EL (cell line): Measurements from ENCODE around the gene SEPTIN5.
"Not testable (repeated sequence)": the region's sequence is repeated elsewhere in the genome, so short reads cannot be mapped to it uniquely, and the experiment has no call there.

ENCODE experiments used
- DNase-seq: peaks from one replicate; pipeline ENCODE4 v3.0.0-alpha.2; 2016

The SEPTIN5 gene

GRCh38 chr22:19714312-19715187, at the start of gene SEPTIN5:
Gene SEPTIN5 (plus strand): TSS chr22:19714503. CDS start chr22:19714589, 86 bp downstream.
- DNase-seq: no peak

- no peak for DNase-seq
These were observed 49.1 kb upstream of the SEPTIN5 start for GRCh38 chr22:19664951-19665783.

DNA sequence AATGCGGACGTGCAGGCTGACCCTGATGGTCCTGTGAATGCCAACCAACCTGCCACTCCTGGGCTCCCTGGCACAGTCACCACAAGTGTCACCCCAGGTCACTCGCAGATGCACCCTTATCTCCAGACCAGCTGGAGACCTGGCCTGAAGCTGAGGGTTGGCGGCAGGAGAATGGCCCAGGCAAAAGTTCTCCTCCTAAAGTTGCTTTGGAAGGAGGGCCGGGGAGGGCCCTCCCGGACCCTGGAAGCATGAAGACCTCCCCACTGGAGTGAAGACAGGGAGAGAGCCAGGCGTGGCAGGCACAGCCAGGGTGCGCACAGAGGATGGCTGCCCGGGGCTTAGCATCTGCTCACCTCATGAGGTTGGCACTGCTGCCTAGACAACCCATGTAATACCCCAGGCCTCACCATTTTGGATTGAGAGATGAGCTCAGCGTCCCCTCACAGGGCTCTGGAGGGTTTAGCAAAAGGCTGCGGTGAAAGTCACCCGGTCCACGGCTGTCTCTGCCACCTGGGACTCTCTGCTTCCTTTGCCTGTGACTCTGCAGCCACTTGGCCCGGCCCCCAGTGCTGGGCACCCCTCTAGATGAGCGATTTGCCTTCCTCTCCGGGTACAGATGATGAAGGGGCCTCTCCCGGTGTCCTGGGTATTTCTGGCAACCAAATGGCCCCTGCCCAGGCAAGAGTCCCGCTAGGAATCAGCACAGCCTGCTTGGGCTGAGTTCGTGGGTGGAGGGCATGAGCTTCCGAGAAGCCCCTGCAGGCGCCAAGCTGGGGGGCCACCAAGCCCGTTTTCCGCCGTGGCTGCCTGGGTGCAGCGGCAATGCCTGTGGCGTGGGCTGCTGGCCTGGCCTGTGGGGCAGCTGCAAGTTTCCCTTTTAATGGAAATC, 48.3 kb upstream of the SEPTIN5 start:
- DNase-seq: no peak

DNA sequence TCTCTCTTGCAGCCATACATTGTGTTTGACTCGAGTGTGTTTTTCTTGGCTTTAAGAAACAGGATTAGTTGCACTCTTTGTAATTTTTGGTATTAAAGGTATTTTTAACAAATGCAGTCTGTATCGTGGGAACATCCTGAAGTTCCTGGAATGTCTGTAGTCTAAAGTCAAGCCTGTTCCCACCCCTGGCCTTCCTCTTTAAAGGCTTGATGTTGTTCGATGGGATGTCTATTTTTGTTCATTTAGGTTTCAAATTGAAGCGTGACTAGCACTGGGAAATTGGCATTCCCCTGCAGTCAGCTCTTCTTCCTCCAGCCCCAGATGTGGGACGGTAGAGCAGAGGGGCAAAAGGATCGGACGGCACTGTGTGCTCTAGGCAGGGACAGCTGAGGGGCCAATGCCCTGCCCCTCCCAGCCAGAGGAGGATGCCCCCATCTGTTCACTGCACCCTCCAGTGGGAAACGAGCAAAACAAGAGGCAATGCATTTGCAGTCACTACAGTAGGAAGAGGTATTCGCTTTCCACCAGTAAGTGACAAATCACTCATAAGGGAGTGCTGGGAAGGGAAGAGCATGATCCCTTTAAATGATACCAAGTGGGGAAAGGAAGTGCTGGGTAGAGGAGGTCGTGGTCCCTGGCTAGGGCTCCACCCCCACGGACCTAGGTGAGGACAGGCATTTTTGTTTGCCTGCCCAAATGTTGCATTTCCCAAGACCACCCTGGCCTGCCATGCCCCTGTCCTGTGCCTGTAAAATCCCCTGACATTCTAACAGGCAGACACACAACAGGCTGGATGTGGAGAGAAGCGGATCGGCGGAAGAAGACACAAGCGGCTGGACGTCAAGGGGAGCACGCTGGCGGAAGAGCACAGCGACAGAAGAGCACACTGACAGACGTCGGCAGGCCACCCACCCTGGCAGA, 47.4 kb upstream of the SEPTIN5 start:
- peak; percentile 38 for DNase-seq

DNA sequence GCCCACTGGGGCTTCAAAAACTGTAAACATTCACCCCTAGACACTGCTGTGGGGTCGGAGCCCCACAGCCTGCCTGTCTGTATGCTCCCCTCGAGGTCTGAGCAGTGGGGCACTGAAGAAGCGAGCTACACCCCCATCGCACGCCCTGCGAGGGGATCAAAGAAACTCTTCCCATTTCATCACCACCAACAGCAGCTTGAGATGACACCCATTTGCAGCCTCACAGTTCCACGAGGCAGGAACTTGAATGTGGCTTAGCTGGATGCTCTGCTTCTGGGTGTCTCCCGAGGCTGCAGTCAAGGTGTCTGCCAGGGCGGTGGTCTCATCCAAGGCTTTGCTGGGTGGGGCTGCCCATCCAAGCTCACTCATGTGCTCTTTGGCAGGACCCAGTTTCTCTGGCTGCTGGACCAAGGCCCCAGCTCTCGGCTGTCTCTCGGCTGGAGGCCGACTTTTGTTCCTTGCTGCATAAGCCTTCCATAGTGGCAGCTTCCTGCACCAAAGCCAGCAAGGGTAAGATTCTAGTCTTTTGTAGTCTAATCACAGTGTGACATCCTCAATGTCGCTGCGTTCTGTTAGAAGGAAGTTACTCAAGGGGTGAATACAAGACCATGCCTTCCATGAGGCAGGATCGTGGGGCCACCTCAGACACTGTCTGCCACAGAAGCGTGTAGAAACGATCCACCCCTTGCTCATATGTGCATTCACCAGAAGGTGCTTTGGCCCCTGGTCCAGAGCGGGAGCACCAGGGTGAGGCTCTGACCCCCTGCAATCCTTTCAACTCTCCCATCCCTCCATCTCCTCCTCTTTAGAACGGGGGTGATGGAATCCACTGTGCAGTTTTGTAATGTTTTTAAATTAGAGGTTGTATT, 46.2 kb upstream of the SEPTIN5 start:
- DNase-seq: no peak

DNA sequence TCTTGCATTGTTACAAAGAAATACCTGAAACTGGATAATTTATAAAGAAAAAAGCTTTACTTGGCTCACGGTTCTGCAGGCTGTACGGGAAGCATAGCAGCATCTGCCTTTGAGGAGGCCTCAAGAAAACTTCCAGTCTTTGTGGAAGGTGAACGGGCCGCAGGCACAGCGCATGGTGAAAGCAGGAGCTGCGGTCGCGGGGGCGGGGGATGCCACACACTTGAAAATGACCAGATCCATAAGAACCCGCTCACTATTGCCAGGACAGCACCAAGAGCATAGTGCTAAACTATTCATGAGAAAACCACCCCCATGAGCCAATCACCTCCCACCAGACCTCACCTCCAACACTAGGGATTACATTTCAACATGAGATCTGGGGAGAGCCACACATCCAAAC, 45.6 kb upstream of the SEPTIN5 start:
- no peak for DNase-seq

DNA sequence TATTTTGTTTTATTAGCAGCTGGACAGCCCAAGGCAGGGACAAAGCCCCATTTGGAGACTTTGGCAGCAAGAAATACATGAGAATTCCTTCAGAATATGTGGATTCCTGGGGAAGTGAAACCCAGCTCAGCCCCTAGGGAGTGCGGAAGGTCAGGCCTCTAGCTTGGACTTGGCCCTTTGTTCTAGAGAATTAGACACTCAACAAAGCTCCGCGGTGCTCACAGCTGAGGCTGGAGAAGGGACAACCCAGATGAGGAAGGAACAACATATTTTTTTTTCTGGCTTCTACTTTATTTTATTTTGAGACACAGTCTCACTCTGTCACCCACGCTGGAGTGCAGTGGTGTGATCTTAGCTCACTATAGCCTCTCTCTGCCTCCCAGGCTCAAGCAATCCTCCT, 44.7 kb upstream of the SEPTIN5 start:
- DNase-seq: no peak

DNA sequence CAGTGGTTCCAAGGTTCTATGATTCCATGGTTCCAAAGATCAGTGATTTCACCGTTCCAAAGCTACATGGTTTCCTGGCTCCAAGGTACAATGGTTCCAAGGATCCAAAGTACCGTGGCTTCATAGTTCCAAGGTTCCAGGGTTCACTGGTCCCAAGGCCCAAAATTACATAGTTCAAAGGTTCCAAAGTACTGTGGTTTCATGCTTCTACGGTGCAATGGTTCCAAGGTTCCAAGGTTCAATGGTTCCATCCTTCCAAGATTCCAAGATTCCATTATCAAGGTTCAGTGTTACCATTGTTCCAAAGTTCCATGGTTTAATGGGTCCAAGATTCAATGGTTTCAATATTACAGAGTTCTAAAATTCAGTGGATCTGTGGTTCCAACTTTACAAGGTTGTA, 43.0 kb upstream of the SEPTIN5 start:
- DNase-seq: no peak

DNA sequence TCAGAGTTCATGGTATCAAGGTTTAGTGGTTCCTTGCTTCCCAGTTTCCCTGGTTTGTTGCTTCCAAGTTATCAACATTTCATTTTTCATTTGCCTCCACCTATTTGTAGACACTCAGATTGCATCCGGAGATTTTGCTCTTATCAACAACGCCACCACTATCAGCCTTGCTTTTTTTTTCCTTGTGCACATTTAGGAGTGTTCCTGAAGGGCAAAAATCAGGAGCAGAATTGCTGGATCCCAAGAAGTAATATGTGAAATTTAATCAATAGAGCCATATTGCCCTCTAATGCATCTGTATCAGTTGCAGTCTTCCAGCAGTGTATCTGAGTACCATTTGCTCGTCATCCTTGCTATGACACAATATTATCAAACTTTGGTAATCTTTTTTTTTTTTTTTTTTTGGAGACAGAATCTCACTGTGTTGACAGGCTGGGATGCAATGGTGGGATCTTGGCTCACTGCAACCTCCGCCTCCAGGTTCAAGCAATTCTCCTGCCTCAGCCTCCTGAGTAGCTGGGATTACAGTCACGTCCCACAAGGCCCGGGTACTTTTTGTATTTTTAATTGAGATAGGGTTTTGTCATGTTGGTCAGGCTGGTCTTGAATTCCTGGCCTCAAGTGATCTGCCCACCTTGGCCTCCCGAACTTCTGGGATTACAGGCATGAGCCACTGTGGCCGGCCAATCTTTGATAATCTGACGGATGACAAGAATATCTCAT, 42.1 kb upstream of the SEPTIN5 start:
- no peak for DNase-seq

- DNase-seq: no peak
These were observed 40.6 kb upstream of the SEPTIN5 start for GRCh38 chr22:19673660-19674059.

DNA sequence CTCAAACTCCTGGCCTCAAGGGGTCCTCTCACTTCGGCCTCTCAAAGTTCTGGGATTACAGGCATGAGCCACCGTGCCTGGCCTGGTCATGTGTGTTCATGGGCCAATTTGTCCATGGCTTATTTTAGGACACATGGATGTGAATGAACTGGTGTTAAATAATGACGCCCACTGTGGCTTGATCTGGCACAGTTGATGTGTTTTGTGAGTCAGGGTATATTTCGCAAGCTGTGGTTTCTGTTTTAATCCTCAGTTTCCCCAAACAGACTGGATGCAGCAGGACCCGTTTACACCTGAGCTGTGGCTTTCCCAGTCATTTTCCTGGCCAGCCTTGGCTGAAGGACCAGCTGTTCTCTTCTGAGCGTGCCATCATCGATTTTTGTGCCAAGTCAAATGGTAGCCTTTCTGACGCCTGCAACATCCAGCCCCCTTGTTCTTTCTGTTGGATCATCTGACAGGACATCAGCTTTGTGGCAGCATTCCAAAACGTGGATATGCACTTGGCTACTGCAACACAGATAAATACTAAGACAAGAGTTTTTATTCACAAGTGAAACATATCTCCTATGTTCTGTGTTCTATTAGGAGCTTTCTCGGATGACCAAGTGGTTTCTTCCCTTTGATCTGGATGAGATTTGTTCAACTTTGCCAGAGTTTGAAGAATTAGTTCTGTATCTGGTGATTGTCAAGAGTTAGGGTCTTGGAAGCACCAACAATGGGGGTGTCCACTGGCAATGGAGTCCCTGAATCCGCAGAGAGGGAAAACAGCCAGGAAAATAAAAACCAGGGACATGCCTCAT, 40.0 kb upstream of the SEPTIN5 start:
- no peak for DNase-seq

- DNase-seq: no peak
These were observed 39.4 kb upstream of the SEPTIN5 start for GRCh38 chr22:19674929-19675253.

DNA sequence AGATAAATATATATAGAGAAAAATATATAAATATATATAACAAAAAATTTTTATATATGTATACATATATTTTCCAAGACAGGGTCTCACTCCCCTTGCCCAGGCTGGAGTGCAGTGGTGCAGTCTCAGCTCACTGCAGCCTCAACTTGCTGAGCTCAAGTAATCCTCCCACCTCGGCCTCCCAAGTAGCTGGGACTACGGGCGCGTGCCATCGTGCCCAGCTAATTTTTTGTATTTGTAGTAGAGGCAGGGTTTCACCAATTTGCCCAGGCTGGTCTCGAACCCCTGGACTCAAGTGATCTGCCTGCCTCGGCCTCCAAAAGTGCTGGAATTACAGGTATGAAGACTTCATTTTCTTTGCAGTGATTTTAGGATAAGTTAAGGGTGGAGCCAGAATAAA, 38.9 kb upstream of the SEPTIN5 start:
- DNase-seq: no peak

GRCh38 chr22:19676437-19676836, 37.9 kb upstream of the SEPTIN5 start:
- DNase-seq: not testable (repeated sequence)

- DNase-seq: no peak
These were observed 35.3 kb upstream of the SEPTIN5 start for GRCh38 chr22:19678949-19679521.

DNA sequence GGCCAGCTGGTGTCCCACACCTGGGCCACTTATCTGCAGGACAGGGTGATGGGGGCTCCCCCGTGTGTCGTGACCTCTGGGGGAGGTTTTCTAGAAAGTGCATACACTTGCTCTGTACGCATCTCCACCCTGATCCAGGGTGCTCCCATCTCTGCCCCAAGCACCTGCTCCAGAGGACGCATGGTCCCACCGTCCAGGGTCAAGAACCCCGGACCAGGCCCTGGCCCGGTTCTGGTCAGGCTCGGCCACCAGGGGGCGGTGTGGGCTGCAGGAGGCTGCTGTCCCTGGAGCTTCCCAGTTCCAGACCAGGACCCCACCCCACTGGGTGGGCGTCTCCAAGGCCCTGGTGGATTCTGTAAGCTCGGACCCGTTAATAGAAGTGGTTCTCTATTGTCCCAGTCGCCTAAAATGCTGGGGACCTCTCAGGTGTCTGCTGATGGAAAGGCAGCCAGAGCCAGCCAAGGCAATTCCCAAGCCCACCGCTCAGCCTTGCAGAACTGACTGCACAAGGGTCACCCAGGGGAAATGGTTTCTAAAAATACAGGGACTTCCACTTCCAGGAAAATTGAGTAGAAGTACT, 34.7 kb upstream of the SEPTIN5 start:
- DNase-seq: no peak

DNA sequence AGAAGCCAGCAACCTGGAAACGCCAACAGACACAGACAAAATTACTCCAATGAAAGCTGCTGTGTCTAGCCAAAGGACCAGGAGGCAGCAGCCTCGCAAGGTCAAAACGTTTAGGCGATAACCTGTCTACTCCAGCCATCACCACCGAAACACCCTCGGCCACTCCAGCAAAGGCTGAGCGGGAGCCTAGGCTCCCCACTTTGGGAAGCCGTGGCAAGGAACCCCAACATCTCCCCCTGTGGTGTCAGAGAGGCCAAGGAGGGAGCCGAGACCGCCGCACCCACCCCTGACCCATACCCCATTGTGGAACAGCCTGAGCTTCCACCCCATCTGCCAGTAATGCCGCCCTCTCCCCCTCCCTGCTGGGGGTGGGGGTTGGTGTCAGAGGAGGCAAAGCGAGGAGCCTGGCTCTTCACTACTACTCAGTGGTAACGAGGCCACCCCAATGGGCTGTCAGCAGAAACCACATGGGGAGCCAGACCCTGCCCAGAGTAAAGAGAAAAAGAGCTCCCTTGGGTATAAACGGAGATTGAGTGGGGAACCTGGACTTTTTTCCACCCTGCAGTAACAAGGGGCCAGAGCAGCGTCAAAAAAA, 33.9 kb upstream of the SEPTIN5 start:
- no peak for DNase-seq
